Activated naive CD8-positive, alpha-beta T cell treated with anti-CD3 and anti-CD28 coated beads, Interleukin-2, amount 50 U/mL, for 24 hours (primary cell): ENCODE results near the gene TMPRSS2.

Experiments used
- ATAC-seq: fragments of 150-1000 bp; cut with Tn5 transposase; one replicate; pipeline ENCODE4 v1.10.0; 2021
- DNase-seq: peaks from one replicate; pipeline ENCODE4 v3.0.0; 2021
- H3K27ac Mint-ChIP-seq: one replicate; pipeline ENCODE4 v1.8.0; 2021; ENCODE audit warnings: mild to moderate bottlenecking, mixed read lengths
- H3K27me3 Mint-ChIP-seq: one replicate; pipeline ENCODE4 v1.8.0; 2021; ENCODE audit warnings: mixed read lengths
- H3K36me3 Mint-ChIP-seq: one replicate; pipeline ENCODE4 v1.8.0; 2021; ENCODE audit warnings: low read depth, mixed read lengths
- H3K4me1 Mint-ChIP-seq: one replicate; pipeline ENCODE4 v1.8.0; 2021; ENCODE audit warnings: mixed read lengths
- H3K4me3 Mint-ChIP-seq: one replicate; pipeline ENCODE4 v1.8.0; 2021; ENCODE audit warnings: mild to moderate bottlenecking, moderate library complexity, mixed read lengths
- H3K9me3 Mint-ChIP-seq: one replicate; pipeline ENCODE4 v1.8.0; 2021; ENCODE audit warnings: mixed read lengths

The TMPRSS2 gene

DNA sequence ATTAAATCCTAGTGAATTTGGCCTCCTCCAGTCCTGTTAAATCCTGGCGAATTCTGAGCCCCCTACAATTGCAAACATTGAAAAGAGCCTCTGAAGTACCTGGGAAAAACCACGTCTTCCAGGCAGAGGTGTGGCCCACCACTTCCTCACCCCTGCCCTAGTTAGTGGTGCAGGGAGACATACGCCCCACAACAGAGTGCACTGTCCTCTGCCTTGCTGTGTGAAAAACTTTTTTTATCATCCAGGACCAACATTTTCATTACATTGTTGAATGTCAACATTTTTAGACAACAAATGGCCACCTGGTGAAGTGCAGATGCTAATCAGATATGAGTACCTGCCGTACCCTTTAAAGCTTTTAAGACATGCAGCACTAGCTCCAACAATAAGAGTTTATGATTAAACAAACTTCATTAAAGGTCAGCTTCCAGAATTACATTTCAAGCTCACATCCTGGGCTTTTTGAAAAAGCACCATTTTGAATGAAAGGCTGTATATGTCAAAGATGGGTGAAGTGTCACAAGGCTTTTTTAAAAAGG is 13.6 kb upstream of the TMPRSS2 start:
- ATAC-seq (no peak), DNase-seq (no peak)
- Mint-ChIP-seq H3K4me3 (no peak overlapping the region), H3K36me3 (no peaks in the 10 kb centered on the region), H3K9me3 (no peaks in the 10 kb centered on the region), H3K27me3 (peaks cover 4% of the 10 kb centered on the region), H3K4me1 (peaks cover 2% of the 10 kb centered on the region), H3K27ac (no peak overlapping the region)

DNA sequence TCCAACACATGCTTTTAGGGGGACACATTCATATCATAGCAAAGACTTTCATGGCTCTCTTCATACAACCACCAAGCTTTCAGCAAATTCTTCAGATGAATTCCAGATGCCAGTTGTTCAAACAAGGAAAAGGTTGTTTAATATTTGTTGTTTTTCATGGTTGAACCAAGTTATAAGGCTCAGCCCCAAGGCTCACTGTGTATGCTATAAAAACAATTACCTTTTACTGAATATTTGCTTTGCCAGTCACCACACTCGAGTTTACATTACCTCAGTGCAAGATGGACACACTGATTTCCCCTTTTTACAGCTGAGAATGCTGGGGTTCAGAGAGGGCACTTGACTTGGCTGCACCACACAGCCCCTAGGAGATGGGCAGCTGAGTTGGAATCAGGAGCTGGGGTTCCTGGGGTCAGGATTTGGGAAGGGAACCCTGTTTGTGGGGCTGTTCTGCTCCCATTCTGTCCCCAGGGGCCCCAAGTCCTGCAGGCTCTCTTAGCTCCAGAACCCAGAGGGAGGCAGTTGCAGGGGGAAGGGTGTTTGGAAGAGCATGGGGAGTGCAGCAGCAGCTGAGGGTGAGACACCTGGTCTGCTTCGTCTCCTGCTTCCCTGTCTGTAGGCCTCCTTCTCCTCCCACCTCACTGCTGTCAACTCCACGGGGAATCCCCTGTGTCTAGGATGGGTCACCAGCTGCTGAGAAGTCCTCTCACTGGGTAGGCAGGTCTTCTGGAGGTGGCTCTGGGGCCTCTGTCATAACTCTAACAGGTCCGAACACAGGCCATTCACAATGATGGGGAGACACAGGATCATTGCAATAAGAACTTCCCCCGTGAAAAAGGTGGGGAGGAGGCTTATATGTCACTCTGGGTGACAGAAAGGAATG is 12.8 kb upstream of the TMPRSS2 start:
- DNase-seq = no peak

DNA sequence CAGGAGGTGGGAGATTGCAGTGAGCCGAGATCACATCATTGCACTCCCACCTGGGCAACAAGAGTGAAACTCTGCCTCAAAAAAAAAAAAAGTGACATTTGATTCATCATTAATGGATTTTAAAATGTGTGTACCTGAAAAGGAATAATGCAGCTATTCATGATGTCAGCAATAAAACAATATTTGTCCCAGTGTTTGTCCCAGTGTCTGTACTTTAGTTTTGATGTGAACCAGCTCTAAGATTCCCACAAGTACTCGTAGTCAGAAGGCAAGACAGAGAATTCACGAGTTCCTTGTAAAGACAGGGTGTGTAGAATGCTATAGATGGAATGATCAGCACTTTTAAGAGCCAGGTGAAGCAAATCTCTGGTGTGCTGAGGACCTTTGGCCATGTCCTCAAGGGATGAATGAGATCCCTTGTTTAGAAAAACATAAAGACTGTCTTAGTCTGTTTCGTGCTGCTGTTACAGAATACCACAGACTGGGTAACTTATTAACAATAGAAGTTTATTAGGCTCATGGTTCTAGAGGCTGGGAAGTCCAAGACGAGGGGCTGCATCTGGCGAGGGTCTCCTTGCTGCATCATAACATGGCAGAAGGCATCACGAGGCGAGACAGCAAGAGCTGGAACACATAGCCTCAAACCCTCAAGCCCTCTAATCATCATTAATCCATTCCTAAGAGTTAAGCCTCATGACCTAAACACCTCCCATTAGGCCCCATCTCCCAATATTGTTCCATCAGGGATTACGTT is 12.0 kb upstream of the TMPRSS2 start:
- DNase-seq (no peak), ATAC-seq (no peak)
- Mint-ChIP-seq H3K9me3 (no peaks in the 10 kb centered on the region), H3K36me3 (no peaks in the 10 kb centered on the region), H3K4me1 (peaks cover 2% of the 10 kb centered on the region), H3K4me3 (no peak overlapping the region), H3K27me3 (peaks cover 6% of the 10 kb centered on the region), H3K27ac (no peak overlapping the region)

More for the DNA sequence above, 12.8 kb upstream of the TMPRSS2 start:
- peak; percentile 57 for ATAC-seq
- peaks cover 2% of the 10 kb centered on the region for H3K4me1 Mint-ChIP-seq
- H3K36me3 Mint-ChIP-seq = no peaks in the 10 kb centered on the region
- H3K27me3 Mint-ChIP-seq = peaks cover 3% of the 10 kb centered on the region
- no peaks in the 10 kb centered on the region for H3K9me3 Mint-ChIP-seq
- no peak overlapping the region for H3K4me3 Mint-ChIP-seq
- no peak overlapping the region for H3K27ac Mint-ChIP-seq

DNA sequence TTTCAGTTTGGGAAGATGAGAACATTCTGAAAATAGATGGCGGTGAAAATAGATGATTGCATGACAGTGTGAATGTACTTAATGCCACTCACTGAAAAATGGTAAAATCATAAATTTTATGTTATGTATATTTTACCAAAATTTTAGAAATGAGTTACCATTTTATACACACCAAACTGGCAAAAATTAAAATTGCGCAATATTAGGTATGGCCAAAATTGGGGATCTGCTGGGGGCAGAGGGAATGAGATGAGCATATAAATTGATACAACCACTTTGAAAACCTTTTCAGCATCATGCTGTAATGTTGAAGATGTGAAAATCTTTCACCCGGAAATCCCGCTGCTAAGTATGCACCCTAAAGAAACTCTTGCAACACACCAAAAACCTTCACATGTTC is 10.8 kb upstream of the TMPRSS2 start:
- no peak for ATAC-seq
- Mint-ChIP-seq H3K27me3 (peaks cover 4% of the 10 kb centered on the region), H3K36me3 (no peaks in the 10 kb centered on the region), H3K27ac (no peak overlapping the region), H3K9me3 (no peaks in the 10 kb centered on the region), H3K4me1 (peaks cover 2% of the 10 kb centered on the region), H3K4me3 (no peak overlapping the region)
- no peak for DNase-seq

DNA sequence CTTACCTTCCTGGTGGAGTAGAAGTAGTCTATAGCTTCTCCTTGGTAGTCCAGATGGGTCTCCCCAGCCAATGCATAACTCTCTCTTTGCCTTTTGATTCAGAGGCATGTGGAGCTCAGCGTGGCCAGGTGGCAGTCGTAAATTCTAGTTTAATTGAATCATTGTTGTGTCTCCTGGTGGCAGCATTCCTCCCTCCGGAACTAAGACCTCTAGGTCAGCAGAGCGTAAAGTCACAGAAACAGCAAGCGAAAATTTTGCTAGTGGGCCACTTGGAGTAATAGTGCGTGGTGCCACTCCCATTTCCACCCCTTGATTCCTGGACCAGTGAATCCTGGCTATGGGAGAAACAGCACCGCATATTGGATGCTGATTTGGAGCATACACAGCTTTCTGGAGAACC is 3.9 kb upstream of the TMPRSS2 start:
- Mint-ChIP-seq H3K27me3 (peaks cover 28% of the 10 kb centered on the region), H3K4me1 (peaks cover 2% of the 10 kb centered on the region), H3K36me3 (no peaks in the 10 kb centered on the region), H3K9me3 (no peaks in the 10 kb centered on the region), H3K27ac (no peak overlapping the region), H3K4me3 (no peak overlapping the region)
- ATAC-seq (no peak), DNase-seq (no peak)

DNA sequence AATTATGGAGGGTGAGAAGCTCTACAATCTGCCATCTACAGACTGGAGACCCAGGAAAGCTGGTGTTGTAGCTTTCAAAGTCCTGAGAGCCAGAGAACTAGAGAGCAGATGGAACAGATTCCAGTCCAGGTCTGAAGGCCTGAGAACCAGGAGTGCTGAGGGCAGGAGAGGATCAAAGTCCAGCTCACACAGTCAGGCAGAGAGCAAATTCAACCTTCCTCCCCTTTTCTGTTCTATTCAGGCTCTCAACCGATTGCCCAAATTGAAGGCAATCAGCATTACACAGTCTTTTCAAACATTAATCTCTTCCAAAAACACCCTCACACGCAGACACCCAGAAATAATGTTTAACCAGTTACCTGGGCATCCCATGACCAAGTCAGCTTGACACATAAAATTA is 2.5 kb upstream of the TMPRSS2 start:
- peaks cover 2% of the 10 kb centered on the region for H3K4me1 Mint-ChIP-seq
- H3K9me3 Mint-ChIP-seq = no peaks in the 10 kb centered on the region
- H3K4me3 Mint-ChIP-seq = no peak overlapping the region
- peaks cover 37% of the 10 kb centered on the region for H3K27me3 Mint-ChIP-seq
- no peak overlapping the region for H3K27ac Mint-ChIP-seq
- DNase-seq (no peak), ATAC-seq (no peak)
- no peaks in the 10 kb centered on the region for H3K36me3 Mint-ChIP-seq

DNA sequence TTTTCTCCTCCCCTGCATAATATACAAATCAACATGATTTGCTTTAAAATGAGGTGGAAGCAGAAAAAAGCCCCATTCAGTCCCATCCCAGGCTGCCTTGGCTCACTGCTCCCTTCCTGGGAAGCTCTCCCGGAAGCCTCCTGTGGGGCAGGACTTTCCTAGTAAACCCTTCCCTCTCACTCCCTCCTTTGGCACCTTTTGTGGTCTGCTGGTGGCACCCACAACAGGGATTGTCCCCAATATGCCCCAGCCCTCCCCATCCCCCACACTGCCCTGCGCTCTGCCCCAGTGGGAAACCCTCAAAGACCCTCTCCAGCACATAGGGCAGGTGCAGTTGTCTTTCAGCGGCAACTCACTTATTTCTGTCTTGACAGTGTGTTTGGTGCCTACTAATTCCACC is 1.8 kb upstream of the TMPRSS2 start:
- Mint-ChIP-seq H3K36me3 (no peaks in the 10 kb centered on the region), H3K4me1 (peaks cover 2% of the 10 kb centered on the region), H3K27ac (no peak overlapping the region), H3K27me3 (peaks cover 37% of the 10 kb centered on the region), H3K9me3 (no peaks in the 10 kb centered on the region), H3K4me3 (no peak overlapping the region)
- ATAC-seq = no peak
- no peak for DNase-seq

DNA sequence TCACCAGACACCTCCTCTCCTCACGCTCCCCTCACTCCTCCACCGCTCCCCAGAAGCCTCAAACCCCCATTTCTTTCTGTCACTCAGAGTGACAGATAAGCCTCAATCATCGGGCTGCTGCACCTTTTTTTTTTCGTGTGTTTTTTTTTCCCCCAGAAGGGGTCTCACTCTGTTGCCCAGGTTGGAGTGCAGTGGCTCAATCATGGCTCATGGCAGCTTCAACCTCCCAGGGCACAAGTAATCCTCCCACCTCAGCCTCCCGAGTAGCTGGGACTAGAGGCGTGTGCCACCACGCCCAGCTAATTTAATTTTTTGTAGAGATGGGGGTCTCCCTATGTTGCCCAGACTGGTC is 1.2 kb upstream of the TMPRSS2 start:
- no peak overlapping the region for H3K27ac Mint-ChIP-seq
- peaks cover 40% of the 10 kb centered on the region for H3K27me3 Mint-ChIP-seq
- H3K4me1 Mint-ChIP-seq = peaks cover 2% of the 10 kb centered on the region

DNA sequence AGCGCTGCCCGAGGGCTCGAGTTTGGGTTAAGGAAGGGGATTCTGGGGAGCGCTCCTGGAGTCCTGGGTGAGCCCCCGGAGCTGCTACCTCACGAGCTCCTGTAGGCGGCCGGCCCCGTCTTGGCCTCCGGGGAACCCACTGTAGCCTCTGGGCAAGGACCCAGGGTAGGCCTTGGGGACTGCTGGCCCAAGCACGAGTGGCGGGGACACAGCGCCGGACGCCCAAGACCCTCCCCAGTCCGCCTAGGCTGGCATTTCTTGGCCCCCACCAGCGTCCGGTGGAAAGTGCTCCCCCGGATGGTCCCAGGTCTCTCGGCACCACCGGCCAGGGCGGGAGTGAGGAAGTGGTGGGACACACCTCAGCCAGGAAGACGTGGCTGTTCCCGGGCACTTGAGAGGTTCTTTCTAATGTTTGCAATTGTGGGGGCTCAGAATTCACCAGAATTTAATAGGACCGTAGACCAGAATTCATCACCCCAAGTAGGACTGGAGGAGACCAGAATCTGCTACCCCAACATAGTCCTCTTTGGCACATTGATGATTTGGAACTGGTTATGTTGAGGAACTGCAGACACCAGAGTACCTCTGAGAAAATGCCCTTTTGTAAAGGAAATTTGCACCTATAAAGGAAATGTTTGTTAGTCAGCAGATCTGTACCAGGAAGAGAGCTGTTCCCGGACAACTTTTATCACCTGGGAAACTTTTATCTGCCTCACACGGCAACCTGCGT is 622 bp upstream of the TMPRSS2 start:
- H3K27me3 Mint-ChIP-seq = peaks cover 42% of the 10 kb centered on the region
- H3K4me3 Mint-ChIP-seq = no peak overlapping the region
- peaks cover 2% of the 10 kb centered on the region for H3K4me1 Mint-ChIP-seq
- DNase-seq (no peak), ATAC-seq (no peak)
- H3K36me3 Mint-ChIP-seq = no peaks in the 10 kb centered on the region
- no peak overlapping the region for H3K27ac Mint-ChIP-seq
- H3K9me3 Mint-ChIP-seq = no peaks in the 10 kb centered on the region

More for the DNA sequence above, 1.2 kb upstream of the TMPRSS2 start:
- Mint-ChIP-seq H3K36me3 (no peaks in the 10 kb centered on the region), H3K9me3 (no peaks in the 10 kb centered on the region), H3K4me3 (no peak overlapping the region)
- ATAC-seq (no peak), DNase-seq (no peak)

DNA sequence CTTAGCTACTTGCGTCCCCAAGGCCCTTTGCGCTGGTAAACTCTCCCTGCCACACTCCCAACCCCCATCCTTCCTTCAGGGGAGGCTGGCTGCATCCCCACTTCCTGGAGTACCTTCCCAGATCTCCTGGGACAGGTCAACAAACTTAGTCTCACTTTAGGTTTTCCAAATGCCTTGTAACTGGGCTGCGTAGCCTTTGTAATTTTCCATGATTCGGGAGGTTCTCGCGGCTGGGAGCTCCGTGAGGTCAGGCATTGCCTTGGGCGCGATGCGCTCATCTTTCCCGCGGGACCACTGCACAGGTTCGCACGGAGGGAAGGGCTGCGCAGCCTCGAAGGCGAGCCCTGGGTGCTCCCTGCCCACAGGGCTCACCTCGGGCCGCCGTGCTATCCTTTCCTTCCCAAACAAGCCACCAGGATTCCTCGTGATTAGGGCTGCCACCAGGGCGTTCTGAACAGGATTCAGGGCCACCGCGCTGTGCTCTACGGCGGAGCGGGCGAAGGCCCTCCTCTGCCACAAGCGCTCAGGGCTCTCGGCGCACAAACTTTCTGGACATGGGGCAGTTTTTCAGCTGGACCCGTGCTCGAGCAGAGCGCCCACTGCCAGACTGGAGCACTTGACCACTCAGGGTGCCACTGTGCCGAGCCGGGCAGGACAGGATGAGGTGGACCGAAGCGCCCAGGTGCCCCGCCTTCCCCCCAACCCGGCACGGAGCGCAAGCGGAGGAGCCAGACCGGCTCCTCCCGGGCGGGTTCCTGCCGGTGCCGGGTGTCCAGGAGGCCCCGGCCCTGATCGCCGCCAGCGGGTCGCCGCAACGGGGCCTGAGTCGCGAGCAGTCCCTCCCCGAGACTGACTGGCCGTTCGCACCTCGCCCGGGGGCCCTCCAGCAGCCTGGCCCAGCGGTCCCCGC is 1.1 kb downstream of the TMPRSS2 start:
- H3K27me3 Mint-ChIP-seq = peaks cover 39% of the 10 kb centered on the region
- ATAC-seq (no peak), DNase-seq (no peak)
- no peaks in the 10 kb centered on the region for H3K9me3 Mint-ChIP-seq
- H3K27ac Mint-ChIP-seq = no peak overlapping the region
- H3K36me3 Mint-ChIP-seq = no peaks in the 10 kb centered on the region
- H3K4me3 Mint-ChIP-seq = no peak overlapping the region
- peaks cover 2% of the 10 kb centered on the region for H3K4me1 Mint-ChIP-seq

DNA sequence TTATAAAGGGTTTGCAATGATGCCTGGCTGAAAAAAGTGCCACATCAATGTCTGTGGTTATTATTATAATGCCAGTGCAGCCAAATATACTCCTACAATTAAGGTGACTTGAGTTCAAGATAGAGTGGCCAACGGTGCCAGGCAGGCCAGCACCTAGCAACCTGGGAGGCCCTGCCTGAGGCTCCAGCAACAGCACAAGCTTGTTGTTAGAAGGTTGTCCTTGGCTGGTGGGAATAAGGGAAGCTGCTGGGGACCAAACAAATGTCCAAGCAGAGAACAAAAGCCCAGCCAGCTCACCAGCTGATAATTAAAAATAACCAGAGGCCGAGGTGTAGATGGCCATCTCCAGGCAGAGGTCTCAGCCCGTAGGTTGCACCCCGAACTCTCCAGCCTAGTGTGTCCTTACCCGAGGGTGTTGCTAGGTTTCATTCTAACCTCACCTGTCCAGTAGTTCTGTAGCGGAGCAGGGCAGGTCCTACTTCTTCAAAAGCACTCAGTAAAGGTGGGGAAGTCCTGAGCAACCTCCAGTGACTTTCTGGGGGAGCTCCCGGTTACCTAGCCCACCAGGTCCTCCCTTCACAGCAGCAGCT is 1.9 kb downstream of the TMPRSS2 start:
- ATAC-seq (no peak), DNase-seq (no peak)
- H3K4me3 Mint-ChIP-seq = no peak overlapping the region
- H3K9me3 Mint-ChIP-seq = no peaks in the 10 kb centered on the region
- H3K4me1 Mint-ChIP-seq = peaks cover 2% of the 10 kb centered on the region
- H3K27ac Mint-ChIP-seq = no peak overlapping the region
- H3K36me3 Mint-ChIP-seq = no peaks in the 10 kb centered on the region
- peaks cover 39% of the 10 kb centered on the region for H3K27me3 Mint-ChIP-seq

DNA sequence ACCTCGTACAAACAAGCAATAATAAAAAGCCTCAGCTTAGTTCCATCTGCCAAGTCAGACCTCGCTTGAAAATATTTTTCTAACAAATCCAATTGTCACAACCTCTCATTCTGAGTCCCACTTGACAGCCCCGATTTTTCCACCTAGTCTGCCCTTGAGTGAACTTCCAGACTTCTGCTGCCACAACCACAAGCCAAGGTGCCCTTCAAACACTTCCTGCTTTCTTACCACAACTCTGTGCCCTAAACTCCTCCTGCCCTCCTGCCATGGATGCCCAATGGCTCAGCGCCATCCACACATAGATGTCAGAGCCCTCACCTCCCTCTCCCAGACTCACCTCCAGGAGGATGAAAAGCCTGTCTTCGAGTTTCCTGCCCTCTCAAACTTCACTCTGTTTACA is 3.9 kb downstream of the TMPRSS2 start:
- peaks cover 34% of the 10 kb centered on the region for H3K27me3 Mint-ChIP-seq
- H3K9me3 Mint-ChIP-seq = no peaks in the 10 kb centered on the region
- no peak for ATAC-seq
- no peak for DNase-seq
- no peak overlapping the region for H3K4me3 Mint-ChIP-seq
- H3K27ac Mint-ChIP-seq = no peak overlapping the region
- H3K36me3 Mint-ChIP-seq = no peaks in the 10 kb centered on the region
- H3K4me1 Mint-ChIP-seq = peaks cover under 1% of the 10 kb centered on the region

DNA sequence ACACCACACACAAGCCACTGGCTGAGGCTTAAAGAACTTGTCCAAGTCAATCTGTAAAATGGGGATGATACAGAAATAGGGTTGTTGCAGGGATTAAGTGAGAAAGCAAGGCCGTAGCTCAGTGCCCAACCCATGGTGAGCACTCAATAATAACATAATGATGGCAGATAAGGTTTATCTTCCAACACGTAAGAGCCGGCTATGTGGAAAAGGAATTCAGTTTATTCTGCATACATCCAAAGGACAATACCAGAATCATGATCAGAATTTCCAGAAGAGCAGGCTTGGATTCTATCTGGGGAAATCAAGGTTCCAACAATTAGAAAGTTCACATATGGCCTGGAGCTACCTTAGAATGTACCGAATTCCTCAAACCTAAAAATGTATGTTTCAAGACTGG is 4.6 kb downstream of the TMPRSS2 start:
- no peak overlapping the region for H3K4me3 Mint-ChIP-seq
- peaks cover 29% of the 10 kb centered on the region for H3K27me3 Mint-ChIP-seq
- no peaks in the 10 kb centered on the region for H3K4me1 Mint-ChIP-seq
- no peak overlapping the region for H3K27ac Mint-ChIP-seq
- H3K9me3 Mint-ChIP-seq = no peaks in the 10 kb centered on the region
- no peaks in the 10 kb centered on the region for H3K36me3 Mint-ChIP-seq
- ATAC-seq (no peak), DNase-seq (no peak)
